SK-N-MC (cell line): ENCODE data around the gene CCDC93.

ENCODE experiments used
- DNase-seq: peaks from one replicate; pipeline ENCODE4 v3.0.0-alpha.2; 2011; ENCODE audit warnings: low read depth, low spot score
- H3K27ac ChIP-seq: fragments of 200-600 bp; sonication (generic); 2 replicates; pipeline ENCODE4 v1.5.1; 2016; ENCODE audit warnings: mixed run types
- H3K36me3 ChIP-seq: fragments of 200-600 bp; sonication (generic); 2 replicates; pipeline ENCODE4 v1.6.1; 2017; ENCODE audit warnings: antibody characterized with exemption, low read length, mixed read lengths; ENCODE audit not compliant: insufficient read depth
- H3K4me3 ChIP-seq: fragments of 200-600 bp; sonication (generic); 2 replicates; pipeline ENCODE4 v1.5.1; 2016
- H3K9ac ChIP-seq: fragments of 200-600 bp; sonication (generic); 2 replicates; pipeline ENCODE4 v1.8.0; 2017; ENCODE audit warnings: mixed run types, mixed read lengths; ENCODE audit not compliant: insufficient read length
- H3K9me3 ChIP-seq: fragments of 200-600 bp; sonication (generic); 2 replicates; pipeline ENCODE4 v1.6.1; 2017; ENCODE audit warnings: low read depth, mild to moderate bottlenecking, antibody characterized with exemption, low read length, moderate library complexity, mixed read lengths
- EZH2 ChIP-seq: fragments of 200-600 bp; sonication (generic); IDR thresholded peaks from one replicate; pipeline ENCODE4 v1.6.1; 2017; ENCODE audit warnings: antibody characterized with exemption
- FOXP2 ChIP-seq: optimal IDR thresholded peaks from 2 replicates; pipeline ENCODE3; 2011; ENCODE audit warnings: mild to moderate bottlenecking, moderate library complexity; ENCODE audit not compliant: insufficient read depth; ENCODE audit errors: extremely low read length, control extremely low read depth
- POLR2AphosphoS5 ChIP-seq: IDR thresholded peaks from 2 replicates; pipeline ENCODE4 v1.6.1; 2012; ENCODE audit warnings: mild to moderate bottlenecking, low read depth, low read length, borderline replicate concordance

The CCDC93 gene

DNA sequence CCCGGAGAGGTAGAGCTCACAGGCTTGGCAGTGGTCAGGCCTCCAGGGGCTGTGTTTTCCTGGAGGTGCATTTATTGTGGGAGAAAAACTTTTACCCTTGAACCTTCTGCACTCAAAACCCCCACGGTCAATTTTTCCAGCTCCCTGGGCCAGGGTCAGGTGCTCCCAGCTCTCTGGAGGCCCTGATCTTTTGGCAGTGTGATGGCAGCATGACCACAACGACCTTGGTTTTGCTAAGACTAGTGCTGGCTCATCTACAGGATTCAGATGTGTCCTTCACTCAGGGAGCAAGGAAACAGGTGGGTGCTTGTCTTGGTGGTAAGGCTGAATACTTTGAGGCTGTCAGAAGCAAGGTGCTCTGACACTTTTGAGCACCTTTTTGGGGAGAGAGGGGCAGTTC is 92.3 kb downstream of the CCDC93 start:
- no peak for TF ChIP-seq FOXP2
- TF ChIP-seq POLR2AphosphoS5, result no peak
- TF ChIP-seq EZH2, result no peak
- Histone ChIP-seq H3K4me3 (no peak overlapping the region), H3K36me3 (peaks cover 24% of the 10 kb centered on the region), H3K9me3 (no peaks in the 10 kb centered on the region), H3K27ac (no peak overlapping the region), H3K9ac (no peak overlapping the region)
- no peak for DNase-seq

DNA sequence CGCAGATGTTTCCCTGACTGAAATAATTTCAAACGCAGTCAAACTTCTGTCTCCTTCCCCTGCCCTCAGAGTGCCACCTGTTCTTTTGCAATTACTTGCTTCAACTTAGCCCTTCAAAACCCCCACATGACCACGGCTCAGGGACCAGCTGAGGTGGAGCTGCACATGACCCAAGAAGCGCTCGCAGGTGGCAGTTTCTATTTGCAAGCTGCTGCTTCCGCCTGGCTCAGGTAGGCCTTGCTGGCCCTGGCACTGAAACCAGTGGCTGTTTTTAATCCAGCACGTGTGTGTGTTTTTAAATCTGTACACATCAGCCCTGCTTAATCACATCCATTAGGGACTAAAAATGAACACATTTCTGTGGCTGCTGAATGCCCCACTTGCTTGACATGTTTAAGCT is 95.3 kb downstream of the CCDC93 start:
- no peak for DNase-seq
- Histone ChIP-seq H3K9ac (no peak overlapping the region), H3K36me3 (peaks cover 24% of the 10 kb centered on the region), H3K4me3 (no peak overlapping the region), H3K27ac (no peak overlapping the region), H3K9me3 (no peaks in the 10 kb centered on the region)
- TF ChIP-seq EZH2 (no peak), POLR2AphosphoS5 (no peak), FOXP2 (no peak)

DNA sequence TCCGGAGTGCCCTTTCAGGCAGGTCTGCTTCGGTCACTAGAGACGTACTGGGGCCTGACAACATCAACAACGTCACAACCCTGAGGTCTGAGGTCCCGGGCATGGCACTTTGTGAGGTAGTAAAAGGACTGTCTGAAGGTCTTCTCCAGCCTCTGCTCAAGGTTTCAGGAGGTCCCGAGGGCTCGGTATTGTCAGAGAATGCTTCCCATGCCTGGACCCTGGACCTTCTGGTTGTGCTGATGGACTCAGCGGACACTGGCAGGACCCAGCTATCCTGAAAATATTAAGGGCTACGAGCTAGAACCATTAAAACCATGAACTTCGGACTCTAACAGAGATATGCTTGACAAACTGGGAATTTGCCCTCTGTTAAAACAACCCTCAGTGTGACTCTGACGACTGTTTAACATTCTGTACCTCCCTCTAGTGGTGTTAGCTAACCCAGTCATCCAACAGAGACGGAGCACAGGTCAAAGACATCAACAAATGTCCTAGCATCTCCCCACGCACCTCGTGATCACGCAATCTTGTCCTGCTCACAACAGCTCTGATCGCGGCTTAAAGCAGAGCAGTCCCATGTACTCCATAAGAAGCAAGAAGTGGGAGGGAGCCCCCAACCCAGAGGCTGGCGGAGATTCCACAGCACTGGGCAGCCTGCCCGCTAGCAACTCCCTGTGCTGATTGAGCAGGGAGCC is 96.5 kb downstream of the CCDC93 start:
- TF ChIP-seq FOXP2 (no peak), POLR2AphosphoS5 (no peak), EZH2 (no peak)
- H3K27ac ChIP-seq, result no peak overlapping the region
- H3K9me3 ChIP-seq, result no peaks in the 10 kb centered on the region
- DNase-seq, result no peak
- no peak overlapping the region for H3K4me3 ChIP-seq
- H3K9ac ChIP-seq, result no peak overlapping the region
- H3K36me3 ChIP-seq, result peaks cover 21% of the 10 kb centered on the region

DNA sequence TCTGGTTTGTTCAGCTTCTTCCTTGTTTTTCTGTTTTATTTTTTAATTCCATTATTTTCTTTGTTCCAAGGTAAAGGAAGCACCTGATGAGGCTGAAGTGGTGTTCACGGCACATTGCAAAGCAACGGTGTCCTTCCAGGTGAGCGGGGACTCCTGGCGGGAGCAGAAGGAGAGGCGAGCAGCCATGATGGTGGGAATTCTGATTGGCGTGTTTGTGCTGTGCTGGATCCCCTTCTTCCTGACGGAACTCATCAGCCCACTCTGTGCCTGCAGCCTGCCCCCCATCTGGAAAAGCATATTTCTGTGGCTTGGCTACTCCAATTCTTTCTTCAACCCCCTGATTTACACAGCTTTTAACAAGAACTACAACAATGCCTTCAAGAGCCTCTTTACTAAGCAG is 110.9 kb downstream of the CCDC93 start:
- no peak for TF ChIP-seq FOXP2
- TF ChIP-seq POLR2AphosphoS5, result no peak
- no peak for TF ChIP-seq EZH2
- Histone ChIP-seq H3K36me3 (no peaks in the 10 kb centered on the region), H3K9ac (no peak overlapping the region), H3K9me3 (no peaks in the 10 kb centered on the region), H3K27ac (no peak overlapping the region), H3K4me3 (no peak overlapping the region)
- no peak for DNase-seq

DNA sequence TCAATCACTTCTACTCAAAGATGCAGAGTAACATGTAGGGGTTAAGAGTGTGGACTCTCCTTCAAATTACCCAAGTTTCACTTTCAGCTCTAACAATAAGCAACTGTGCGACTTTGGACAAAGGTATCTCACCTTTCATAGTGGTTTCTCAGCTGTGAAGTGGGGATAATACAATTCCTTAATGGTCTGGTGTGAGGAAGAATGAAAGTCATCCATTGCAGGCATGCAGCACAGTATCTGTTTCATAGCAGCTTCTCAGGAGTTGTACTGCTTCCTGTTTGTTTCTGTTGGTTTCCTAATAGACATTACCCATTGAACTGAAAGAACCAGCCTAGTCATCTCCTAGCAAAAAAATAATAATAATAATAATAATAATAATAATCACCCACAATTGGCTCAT is 125.0 kb downstream of the CCDC93 start:
- Histone ChIP-seq H3K9ac (no peak overlapping the region), H3K4me3 (no peak overlapping the region), H3K36me3 (no peaks in the 10 kb centered on the region), H3K9me3 (no peaks in the 10 kb centered on the region), H3K27ac (no peak overlapping the region)
- TF ChIP-seq POLR2AphosphoS5 (no peak), FOXP2 (no peak), EZH2 (no peak)
- DNase-seq, result no peak

DNA sequence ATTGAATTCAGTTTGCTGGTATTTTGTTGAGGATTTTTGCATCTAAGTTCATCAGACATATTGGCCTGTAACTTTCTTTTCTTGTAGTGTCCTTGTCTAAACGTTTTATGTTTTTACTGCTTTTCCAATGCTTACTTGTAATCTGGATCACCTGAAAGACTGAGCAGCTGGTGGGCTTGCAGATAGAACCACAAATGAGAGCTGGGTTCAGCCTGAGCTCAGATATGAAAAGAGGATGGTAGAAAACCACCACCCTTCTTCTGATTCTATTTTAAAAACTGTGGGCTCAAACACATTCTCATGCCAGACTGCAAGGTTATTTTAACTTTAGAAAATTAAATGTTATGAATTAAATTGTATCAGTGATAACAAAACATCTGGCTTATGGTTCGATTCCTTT is 128.6 kb downstream of the CCDC93 start:
- TF ChIP-seq FOXP2 (no peak), EZH2 (no peak), POLR2AphosphoS5 (no peak)
- DNase-seq, result no peak
- Histone ChIP-seq H3K27ac (no peak overlapping the region), H3K9me3 (no peaks in the 10 kb centered on the region), H3K4me3 (no peak overlapping the region), H3K36me3 (no peaks in the 10 kb centered on the region), H3K9ac (no peak overlapping the region)

DNA sequence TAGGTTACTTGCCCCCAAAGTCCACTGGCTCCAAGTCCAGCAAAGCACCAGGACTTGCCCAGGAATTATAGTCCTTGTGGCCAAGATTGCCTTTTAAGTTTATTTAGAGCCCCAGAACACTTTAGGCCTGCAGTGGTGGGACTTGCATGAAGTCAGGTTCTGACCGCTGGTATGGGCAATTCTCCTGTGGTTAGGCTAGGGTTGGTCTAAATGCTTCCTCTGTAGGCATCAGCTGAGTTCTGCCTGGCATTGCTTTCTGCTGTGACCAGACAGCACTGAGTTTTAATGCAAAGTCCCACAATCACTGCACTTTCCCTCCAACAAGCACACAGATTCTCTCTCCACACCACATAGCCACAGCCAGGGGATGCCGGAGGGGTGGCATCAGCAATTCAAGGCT is 134.9 kb downstream of the CCDC93 start:
- Histone ChIP-seq H3K9ac (no peak overlapping the region), H3K4me3 (no peak overlapping the region), H3K27ac (no peak overlapping the region), H3K9me3 (no peaks in the 10 kb centered on the region), H3K36me3 (no peaks in the 10 kb centered on the region)
- DNase-seq, result no peak
- TF ChIP-seq FOXP2 (no peak), EZH2 (no peak), POLR2AphosphoS5 (no peak)

DNA sequence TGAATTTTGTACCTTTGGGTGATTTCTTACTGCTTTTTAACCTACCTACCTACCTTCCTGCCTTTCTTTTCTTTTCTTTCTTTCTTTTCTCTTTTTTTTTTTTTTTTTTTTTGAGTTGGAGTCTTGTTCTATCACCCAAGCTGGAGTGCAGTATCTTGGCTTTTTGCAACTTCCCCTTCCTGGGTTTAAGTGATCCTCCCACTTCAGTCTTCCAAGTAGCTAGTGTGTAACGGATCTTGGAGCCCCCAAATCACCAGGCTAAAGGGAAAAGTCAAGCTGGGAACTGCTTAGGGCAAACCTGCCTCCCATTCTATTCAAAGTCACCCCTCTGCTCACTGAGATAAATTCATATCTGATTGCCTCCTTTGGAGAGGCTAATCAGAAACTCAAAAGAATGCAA is 138.1 kb downstream of the CCDC93 start:
- DNase-seq, result no peak
- H3K27ac ChIP-seq, result no peak overlapping the region
- H3K9me3 ChIP-seq, result no peaks in the 10 kb centered on the region
- TF ChIP-seq POLR2AphosphoS5 (no peak), EZH2 (no peak), FOXP2 (no peak)
- no peak overlapping the region for H3K4me3 ChIP-seq
- no peaks in the 10 kb centered on the region for H3K36me3 ChIP-seq
- H3K9ac ChIP-seq, result no peak overlapping the region
